RWPE1 (cell line): ENCODE data around the gene PAX5.

Source experiments
- CTCF ChIA-PET: fragments of 350-600 bp; sonication (Branson Sonifier 250); formaldehyde crosslinking; extraction: SDS; loops from one replicate; lab custom pipeline; 2021; lab: Yijun Ruan, JAX
- POLR2A ChIA-PET: fragments of 400-600 bp; formaldehyde crosslinking; extraction: SDS; loops from one replicate; lab custom pipeline; 2020; ENCODE audit warnings: antibody characterized with exemption; ENCODE audit not compliant: low non-redundant PET; lab: Yijun Ruan, JAX
- DNase-seq: peaks from one replicate; pipeline ENCODE4 v3.0.0; 2012; ENCODE audit warnings: low spot score
- H3K27ac ChIP-seq: fragments of 450-650 bp; 2 replicates; pipeline ENCODE4 v1.5.1; 2017
- TF ChIP-seq, protein P1 (sequence below): fragments of 450-650 bp; conservative IDR thresholded peaks from 2 replicates; pipeline ENCODE4 v1.5.1; 2017; ENCODE audit warnings: low read depth, mild to moderate bottlenecking

PAX5 gene

DNA sequence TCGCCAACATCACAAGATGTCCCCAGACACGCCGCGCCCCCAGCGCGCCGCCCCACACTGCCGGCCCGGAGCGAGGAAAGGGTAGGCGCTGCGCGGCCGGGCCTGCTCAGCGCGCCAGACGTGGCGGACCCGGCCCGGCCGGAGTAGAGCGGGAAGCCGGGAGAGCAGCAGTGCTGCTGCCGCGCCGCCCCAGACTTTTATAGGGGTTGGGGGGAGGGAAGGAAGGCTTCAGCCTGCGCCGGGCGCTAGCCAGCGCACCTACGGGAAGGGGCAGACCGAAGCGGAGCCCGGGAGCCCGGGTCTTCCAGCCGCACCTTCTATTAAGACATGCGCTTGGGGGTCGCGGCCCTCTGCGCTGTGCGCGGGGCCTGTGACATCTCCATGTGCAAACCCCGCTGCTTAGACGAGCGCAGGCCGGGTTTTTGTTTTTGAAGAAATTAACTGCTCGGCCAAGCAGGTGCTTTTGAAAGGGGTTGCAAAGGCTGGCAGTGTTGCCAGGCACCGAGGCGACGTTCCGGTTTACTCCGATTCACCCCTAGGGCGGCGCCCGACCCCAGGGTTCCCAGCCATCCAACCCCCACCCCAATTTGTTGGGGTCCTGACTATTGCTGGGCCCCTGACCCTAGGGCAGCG lies 353 bp upstream of the PAX5 start:
- CTCF ChIA-PET: interaction anchor here (0.6 kb wide), 2 partner anchors 21 to 36 kb away, joined by 3 read pairs; no protein-coding TSS in a partner anchor

DNA sequence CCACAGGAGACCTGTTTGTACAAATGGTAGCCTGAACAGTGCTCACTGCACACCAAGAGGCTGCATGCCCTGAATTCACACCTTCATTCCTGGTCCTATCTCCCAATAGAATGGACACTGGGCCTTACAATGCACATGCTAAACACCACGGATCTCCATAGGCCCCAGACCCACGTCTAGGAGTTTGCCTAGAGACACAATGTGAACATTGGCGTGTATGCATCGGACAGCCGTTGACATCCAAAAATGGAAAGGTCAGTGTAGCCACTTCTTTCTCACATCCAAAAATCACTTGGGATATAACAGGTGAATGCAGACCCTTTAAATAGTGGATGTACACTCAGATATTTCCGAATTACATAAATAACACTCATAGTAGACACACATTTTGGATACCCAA lies 927 bp downstream of the PAX5 start:
- H3K27ac ChIP-seq: no peak overlapping the region
- TF ChIP-seq, protein P1, sequence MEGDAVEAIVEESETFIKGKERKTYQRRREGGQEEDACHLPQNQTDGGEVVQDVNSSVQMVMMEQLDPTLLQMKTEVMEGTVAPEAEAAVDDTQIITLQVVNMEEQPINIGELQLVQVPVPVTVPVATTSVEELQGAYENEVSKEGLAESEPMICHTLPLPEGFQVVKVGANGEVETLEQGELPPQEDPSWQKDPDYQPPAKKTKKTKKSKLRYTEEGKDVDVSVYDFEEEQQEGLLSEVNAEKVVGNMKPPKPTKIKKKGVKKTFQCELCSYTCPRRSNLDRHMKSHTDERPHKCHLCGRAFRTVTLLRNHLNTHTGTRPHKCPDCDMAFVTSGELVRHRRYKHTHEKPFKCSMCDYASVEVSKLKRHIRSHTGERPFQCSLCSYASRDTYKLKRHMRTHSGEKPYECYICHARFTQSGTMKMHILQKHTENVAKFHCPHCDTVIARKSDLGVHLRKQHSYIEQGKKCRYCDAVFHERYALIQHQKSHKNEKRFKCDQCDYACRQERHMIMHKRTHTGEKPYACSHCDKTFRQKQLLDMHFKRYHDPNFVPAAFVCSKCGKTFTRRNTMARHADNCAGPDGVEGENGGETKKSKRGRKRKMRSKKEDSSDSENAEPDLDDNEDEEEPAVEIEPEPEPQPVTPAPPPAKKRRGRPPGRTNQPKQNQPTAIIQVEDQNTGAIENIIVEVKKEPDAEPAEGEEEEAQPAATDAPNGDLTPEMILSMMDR: no peak
- POLR2A ChIA-PET: no interaction called here
- CTCF ChIA-PET: no interaction called here
- DNase-seq: no peak

More for the DNA sequence above, 353 bp upstream of the PAX5 start:
- POLR2A ChIA-PET: no interaction called here
- no peak overlapping the region for H3K27ac ChIP-seq
- TF ChIP-seq, protein P1: peak; percentile 24; the same call in 1 of the 2 replicates
- DNase-seq: no peak

DNA sequence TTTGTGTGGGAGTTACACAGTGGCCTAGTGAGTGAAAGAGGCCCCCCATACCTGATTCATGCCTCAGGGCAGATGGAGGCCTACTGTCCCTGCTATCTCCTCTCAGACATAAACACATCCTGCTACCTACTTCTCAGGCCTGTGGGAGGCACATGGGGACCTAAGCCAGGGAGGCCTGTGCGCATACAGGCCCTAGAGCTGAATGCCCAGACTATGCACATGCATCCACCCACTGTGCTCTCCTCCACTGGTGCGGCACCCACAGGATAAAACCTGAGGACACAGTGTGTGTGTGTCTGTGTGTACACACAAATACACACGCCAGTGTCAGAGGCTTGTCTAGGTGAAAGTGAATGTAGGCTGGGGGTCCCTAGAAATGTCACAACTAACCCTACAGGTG lies 1.4 kb downstream of the PAX5 start:
- DNase-seq: no peak
- H3K27ac ChIP-seq: no peak overlapping the region
- TF ChIP-seq, protein P1: no peak
- CTCF ChIA-PET: no interaction called here
- POLR2A ChIA-PET: no interaction called here

DNA sequence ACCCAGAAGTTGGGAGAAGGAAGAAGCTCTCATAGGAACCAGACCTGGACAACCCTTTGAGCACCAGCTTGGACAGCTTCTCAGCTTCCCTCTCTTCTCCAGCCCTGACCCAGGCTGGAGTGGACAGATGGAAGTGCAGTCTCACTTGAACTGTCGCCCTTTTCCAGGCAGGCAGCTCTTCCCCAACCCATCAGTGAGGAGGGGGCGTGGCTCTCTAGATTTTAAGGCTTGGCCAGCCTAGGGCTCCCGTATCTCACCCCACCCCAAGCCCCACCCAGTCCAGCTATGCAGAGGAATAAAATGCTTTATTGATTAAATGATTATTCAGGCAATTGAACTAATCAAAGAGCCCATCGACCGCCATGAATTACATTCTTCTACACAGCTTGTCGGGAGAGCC lies 2.2 kb downstream of the PAX5 start:
- no peak overlapping the region for H3K27ac ChIP-seq
- POLR2A ChIA-PET: no interaction called here
- TF ChIP-seq, protein P1: no peak
- CTCF ChIA-PET: no interaction called here
- no peak for DNase-seq

DNA sequence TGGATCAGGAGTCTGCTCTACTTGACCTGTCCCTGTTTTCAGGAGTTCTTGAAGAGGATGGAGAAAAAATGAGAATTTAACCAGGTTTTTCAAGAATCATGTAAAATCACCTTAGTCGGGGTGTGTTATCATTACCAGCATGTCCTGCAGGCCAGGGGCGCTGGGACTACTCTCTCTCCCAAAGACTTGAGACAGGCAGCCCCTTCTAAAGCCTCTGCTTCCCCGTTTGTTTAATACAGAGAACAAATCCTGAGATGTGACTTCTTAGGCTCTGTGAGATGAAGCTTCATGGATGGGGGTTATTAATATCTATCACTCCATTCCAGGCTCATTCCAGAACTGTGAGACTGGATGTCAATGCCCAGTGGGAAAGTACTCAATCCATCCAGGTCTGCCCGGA lies 3.0 kb downstream of the PAX5 start:
- ChIA-PET CTCF (no interaction called here), POLR2A (no interaction called here)
- no peak for DNase-seq
- TF ChIP-seq, protein P1: no peak
- no peak overlapping the region for H3K27ac ChIP-seq

DNA sequence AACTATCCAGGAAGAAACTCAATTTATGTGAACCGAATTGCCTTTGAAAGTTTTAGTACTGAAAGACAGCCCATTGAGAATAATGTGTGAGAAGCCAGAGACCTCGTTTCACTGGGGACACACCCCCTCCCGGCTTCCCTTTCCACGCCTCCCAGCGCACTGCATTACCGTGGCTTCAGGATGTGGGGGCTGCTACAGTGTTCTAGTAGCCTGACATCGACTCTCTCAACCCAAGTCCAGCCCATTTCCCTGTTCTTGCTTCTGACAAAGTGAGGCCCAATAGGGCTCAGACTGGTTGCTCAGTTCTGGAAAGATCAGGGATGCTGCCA lies 3.5 kb downstream of the PAX5 start:
- ChIA-PET POLR2A (no interaction called here), CTCF (interaction anchor here (0.6 kb wide), 1 partner anchor 613 kb away, joined by 4 read pairs; no protein-coding TSS in a partner anchor)
- TF ChIP-seq, protein P1: no peak
- no peak overlapping the region for H3K27ac ChIP-seq
- DNase-seq: no peak
